H1 (cell line): ENCODE results near the gene NID1. TPM values are rescaled to one million over a fixed set of nuclear protein-coding genes. Genes with fewer than 3 reads are reported as not detected.

Source experiments
- CTCF ChIA-PET: fragments of 300-600 bp; sonication (Branson Sonifier 250); formaldehyde crosslinking; loops from one replicate; lab custom pipeline; 2021; ENCODE audit not compliant: partially characterized antibody; lab: Charles Lee
- POLR2A ChIA-PET: fragments of 300-600 bp; sonication (Branson Sonifier 250); formaldehyde crosslinking; loops from one replicate; lab custom pipeline; 2021; ENCODE audit warnings: inconsistent platforms; ENCODE audit not compliant: partially characterized antibody; lab: Charles Lee
- DNase-seq, 2 experiments: peaks; one replicate each; pipeline versions ENCODE4 v3.0.0 to v3.0.0-alpha.2; 2010 to 2022; ENCODE audit warnings: low spot score in 2 of 2, low read depth in 1 of 2, mixed read lengths in 1 of 2
- FAIRE-seq: peaks from 2 replicates; lab custom pipeline; 2011; peaks lifted over from hg19 to GRCh38; lab: Jason Lieb, UNC
- H2AFZ ChIP-seq: 2 replicates; pipeline ENCODE4 v1.8.1; 2012; ENCODE audit warnings: low read length, inconsistent platforms
- H2AK5ac ChIP-seq: 2 replicates; pipeline ENCODE4 v1.6.1; 2013; ENCODE audit warnings: low read depth, low read length
- H2BK120ac ChIP-seq: replicated peaks from 2 replicates; pipeline ENCODE3; 2013; ENCODE audit warnings: low read depth, low read length, inconsistent platforms
- H2BK12ac ChIP-seq: 2 replicates; pipeline ENCODE4 v1.6.1; 2013; ENCODE audit warnings: low read depth, low read length
- H2BK15ac ChIP-seq: 2 replicates; pipeline ENCODE4 v1.6.1; 2013; ENCODE audit warnings: low read length
- H2BK20ac ChIP-seq: 2 replicates; pipeline ENCODE4 v1.6.1; 2013; ENCODE audit warnings: low read length
- H2BK5ac ChIP-seq: 2 replicates; pipeline ENCODE4 v1.6.1; 2013; ENCODE audit warnings: low read depth, low read length
- H3K14ac ChIP-seq: 2 replicates; pipeline ENCODE4 v1.6.1; 2013; ENCODE audit warnings: inconsistent platforms; ENCODE audit not compliant: insufficient read length
- H3K18ac ChIP-seq: 2 replicates; pipeline ENCODE4 v1.6.1; 2013; ENCODE audit warnings: low read length; ENCODE audit errors: extremely low read depth
- H3K23ac ChIP-seq: 2 replicates; pipeline ENCODE4 v1.6.1; 2013; ENCODE audit warnings: inconsistent platforms; ENCODE audit not compliant: insufficient read length
- H3K23me2 ChIP-seq: 2 replicates; pipeline ENCODE4 v1.6.1; 2013; ENCODE audit warnings: low read depth, low read length
- H3K27ac ChIP-seq: 2 replicates; pipeline ENCODE4 v1.6.1; 2011; ENCODE audit warnings: low read depth, low read length, inconsistent platforms
- H3K27me3 ChIP-seq, 4 experiments: replicated peaks in 1 of 4; 1 replicate in 1 of 4; 2 replicates in 3 of 4; pipeline versions ENCODE4 v1.6.1 to v1.8.1; 2011 to 2013; ENCODE audit warnings: low read length in 3 of 4, mild to moderate bottlenecking in 3 of 4, inconsistent platforms in 2 of 4, mixed read lengths in 2 of 4, moderate library complexity in 1 of 4; ENCODE audit not compliant: control insufficient read depth in 3 of 4, insufficient read depth in 3 of 4; ENCODE audit errors: extremely low read depth in 1 of 4
- H3K36me3 ChIP-seq, 4 experiments: 2 replicates each; pipeline versions ENCODE4 v1.6.1 to v1.8.1; 2011 to 2013; ENCODE audit warnings: mild to moderate bottlenecking in 4 of 4, low read length in 3 of 4, moderate library complexity in 2 of 4, control low read depth in 1 of 4, inconsistent platforms in 1 of 4; ENCODE audit not compliant: insufficient read depth in 4 of 4, control insufficient read depth in 2 of 4
- H3K4ac ChIP-seq: replicated peaks from 2 replicates; pipeline ENCODE3; 2013; ENCODE audit warnings: low read length, low read depth, mixed read lengths, inconsistent platforms; ENCODE audit not compliant: insufficient read length
- H3K4me1 ChIP-seq, 4 experiments: replicated peaks in 1 of 4; 1 replicate in 1 of 4; 2 replicates in 3 of 4; pipeline versions ENCODE4 v1.6.1 to v1.8.1; 2011 to 2013; ENCODE audit warnings: low read length in 3 of 4, inconsistent platforms in 2 of 4, mixed read lengths in 1 of 4; ENCODE audit not compliant: insufficient read depth in 4 of 4, control insufficient read depth in 3 of 4
- H3K4me2 ChIP-seq, 2 experiments: 2 replicates each; pipeline versions ENCODE4 v1.6.1 to v1.8.1; 2011 to 2013; ENCODE audit warnings: low read depth in 2 of 2, low read length in 2 of 2, control low read depth in 1 of 2, inconsistent platforms in 1 of 2, mild to moderate bottlenecking in 1 of 2; ENCODE audit not compliant: insufficient read depth in 1 of 2
- H3K4me3 ChIP-seq, 4 experiments: fragments of 200-600, 300-600 bp in 1 of 4; sonication (generic), shearing (Covaris generic), sonication (Bioruptor Twin) in 1 of 4; 2 replicates each; pipeline versions ENCODE4 v1.5.1 to v1.8.1; 2011 to 2016; ENCODE audit warnings: low read length in 4 of 4, low read depth in 3 of 4, control low read depth in 2 of 4, inconsistent platforms in 2 of 4, mild to moderate bottlenecking in 2 of 4, mixed read lengths in 1 of 4, moderate library complexity in 1 of 4; ENCODE audit not compliant: insufficient read depth in 2 of 4; ENCODE audit errors: extremely low read depth in 1 of 4
- H3K56ac ChIP-seq: replicated peaks from 2 replicates; pipeline ENCODE3; 2013; ENCODE audit warnings: low read depth, mild to moderate bottlenecking, mixed read lengths, low read length, inconsistent platforms; ENCODE audit not compliant: insufficient read length
- H3K79me1 ChIP-seq: 2 replicates; pipeline ENCODE4 v1.6.1; 2013; ENCODE audit warnings: low read depth, low read length, control low read depth
- H3K79me2 ChIP-seq, 2 experiments: 2 replicates each; pipeline versions ENCODE4 v1.6.1 to v1.8.1; 2012 to 2013; ENCODE audit warnings: low read length in 2 of 2, mild to moderate bottlenecking in 2 of 2, inconsistent platforms in 1 of 2; ENCODE audit not compliant: insufficient read depth in 2 of 2, control insufficient read depth in 1 of 2
- H3K9ac ChIP-seq, 4 experiments: replicated peaks in 1 of 4; 1 replicate in 1 of 4; 2 replicates in 3 of 4; pipeline versions ENCODE4 v1.6.1 to v1.8.1; 2011 to 2013; ENCODE audit warnings: low read depth in 3 of 4, low read length in 3 of 4, control low read depth in 2 of 4, mild to moderate bottlenecking in 2 of 4, moderate library complexity in 2 of 4, inconsistent platforms in 1 of 4; ENCODE audit errors: extremely low read depth in 1 of 4
- H3K9me3 ChIP-seq, 2 experiments: 2 replicates each; pipeline versions ENCODE4 v1.6.1 to v1.8.1; 2012 to 2013; ENCODE audit warnings: mild to moderate bottlenecking in 2 of 2, moderate library complexity in 2 of 2, control low read depth in 1 of 2, inconsistent platforms in 1 of 2, low read depth in 1 of 2, low read length in 1 of 2, mixed read lengths in 1 of 2; ENCODE audit not compliant: insufficient read depth in 2 of 2
- H4K20me1 ChIP-seq, 2 experiments: replicated peaks in 1 of 2; 2 replicates each; pipeline versions ENCODE3 to v1.8.1; 2011 to 2013; ENCODE audit warnings: inconsistent platforms in 2 of 2, low read length in 2 of 2, mild to moderate bottlenecking in 1 of 2; ENCODE audit not compliant: insufficient read depth in 2 of 2, control insufficient read depth in 1 of 2
- H4K5ac ChIP-seq: 2 replicates; pipeline ENCODE4 v1.6.1; 2013; ENCODE audit warnings: low read length, low read depth, mixed read lengths, inconsistent platforms; ENCODE audit not compliant: insufficient read length
- H4K8ac ChIP-seq: 2 replicates; pipeline ENCODE4 v1.8.0; 2013; ENCODE audit warnings: mild to moderate bottlenecking, moderate library complexity, low read length, inconsistent platforms; ENCODE audit not compliant: insufficient read depth; ENCODE audit errors: extremely low read depth
- H4K91ac ChIP-seq: replicated peaks from 2 replicates; pipeline ENCODE3; 2013; ENCODE audit warnings: low read length, mixed read lengths, inconsistent platforms; ENCODE audit not compliant: insufficient read length
- CREB1 ChIP-seq: IDR thresholded peaks from 2 replicates; pipeline ENCODE4 v1.6.1; 2012; ENCODE audit warnings: inconsistent platforms
- EGR1 ChIP-seq: IDR thresholded peaks from 2 replicates; pipeline ENCODE4 v1.6.1; 2011; ENCODE audit warnings: low read depth, low read length, borderline replicate concordance
- GTF2F1 ChIP-seq: IDR thresholded peaks from 2 replicates; pipeline ENCODE4 v1.6.1; 2012; ENCODE audit warnings: low read depth, low read length, improper control_type of control experiment, borderline replicate concordance
- RXRA ChIP-seq: IDR thresholded peaks from 2 replicates; pipeline ENCODE4 v1.6.1; 2011; ENCODE audit warnings: low read depth, mild to moderate bottlenecking, low read length, moderate library complexity; ENCODE audit not compliant: insufficient read depth
- SP4 ChIP-seq: IDR thresholded peaks from 2 replicates; pipeline ENCODE4 v1.6.1; 2012; ENCODE audit warnings: low read length, inconsistent platforms
- TEAD4 ChIP-seq: IDR thresholded peaks from 2 replicates; pipeline ENCODE4 v1.6.1; 2012; ENCODE audit warnings: low read depth, low read length, inconsistent platforms, mixed read lengths
- YY1 ChIP-seq: IDR thresholded peaks from 2 replicates; pipeline ENCODE4 v1.6.1; 2011; ENCODE audit warnings: low read depth, mild to moderate bottlenecking, low read length
- WGBS, 2 experiments: shearing (Covaris generic) in 1 of 2; methylation state at CpG; one replicate each; pipeline versions ENCODE4 v1.1.6 to v1.1.7; 2013 to 2015; ENCODE audit warnings: low lambda C conversion rate in 2 of 2, mixed read lengths in 2 of 2, inconsistent platforms in 1 of 2, low coverage in 1 of 2, missing lambda C conversion rate in 1 of 2; ENCODE audit not compliant: insufficient replicate concordance in 2 of 2, insufficient coverage in 1 of 2, insufficient read length in 1 of 2; ENCODE audit errors: extremely low coverage in 1 of 2, missing lambda C conversion rate in 1 of 2; 5-methylcytosine and 5-hydroxymethylcytosine counted together
- polyA plus RNA-seq, 7 experiments: library from polyadenylated mRNA; depleted of rRNA in 3 of 7; stranded (reverse) in 5 of 7; unstranded in 2 of 7; fragments of >200 nt in 5 of 7; fragments of 200-250 nt in 2 of 7; gene quantifications; 1 replicate in 5 of 7; 2 replicates in 1 of 7; 4 replicates in 1 of 7; pipeline versions ENCODE4 v1.2.1 to v1.2.3, GENCODE V29; 2011 to 2013; ENCODE audit warnings: missing spikeins in 2 of 7, mixed read lengths in 2 of 7
- total RNA-seq: library from RNA; stranded (reverse); fragmentation: NEBNext Ultra II Directional; extraction: Animal tissue kit (Norgen Biotek cat#: 25700); gene quantifications from 2 replicates; pipeline ENCODE4 v1.2.1, GENCODE V29; 2021

NID1 gene
- total and polyA plus RNA-seq, 2 of the 8 experiments (the other 6 are each of a cell fraction or from before 2014, with no cell fraction given): 20.9 to 25.4 TPM

GRCh38 chr1:236023926-236024565 is 40.8 kb downstream of the NID1 start:
- Histone ChIP-seq H2AFZ (no peak overlapping the region), H2BK20ac (no peak overlapping the region), H3K4ac (no peak overlapping the region), H2BK12ac (no peak overlapping the region), H3K36me3 (no peaks in the 10 kb centered on the region; a peak in 1 of 8 replicates), H2BK15ac (no peak overlapping the region), H4K20me1 (peaks cover 0 to 2% of the 10 kb centered on the region in 2 experiments), H2AK5ac (no peak overlapping the region), H3K23ac (no peak overlapping the region), H3K9ac (no peak overlapping the region), H4K91ac (no peak overlapping the region), H3K18ac (no peak overlapping the region), H3K79me1 (no peaks in the 10 kb centered on the region), H4K8ac (no peak overlapping the region), H3K27me3 (no peaks in the 10 kb centered on the region), H2BK120ac (no peak overlapping the region), H3K27ac (no peak overlapping the region), H3K56ac (no peak overlapping the region), H3K79me2 (no peaks in the 10 kb centered on the region), H3K4me3 (no peak overlapping the region), H3K4me1 (no peaks in the 10 kb centered on the region), H3K14ac (no peak overlapping the region), H2BK5ac (no peak overlapping the region), H3K4me2 (no peak overlapping the region), H4K5ac (no peak overlapping the region), H3K9me3 (no peaks in the 10 kb centered on the region), H3K23me2 (no peaks in the 10 kb centered on the region)
- DNase-seq (no peak), FAIRE-seq (no peak)
- TF ChIP-seq RXRA: no peak
- TF ChIP-seq SP4: no peak
- no peak for TF ChIP-seq CREB1
- no peak for TF ChIP-seq YY1
- TF ChIP-seq EGR1: no peak
- no peak for TF ChIP-seq GTF2F1
- no peak for TF ChIP-seq TEAD4
- WGBS, 2 experiments: 93% methylated on average over 15 of the region's 15 CpGs; no CpG with 5 or more reads in 1 of the 2 experiments
- ChIA-PET CTCF (no interaction called here), POLR2A (no interaction called here)
